HEK293T (cell line): ENCODE measurements around the gene KCNN3.

Experiments used
- CTCF ChIA-PET: fragments of 350-600 bp; formaldehyde crosslinking; extraction: SDS; loops from one replicate; lab custom pipeline; 2021; ENCODE audit warnings: antibody characterized with exemption, inconsistent platforms; lab: Yijun Ruan, JAX
- POLR2A ChIA-PET: fragments of 350-600 bp; formaldehyde crosslinking; extraction: SDS; loops from one replicate; lab custom pipeline; 2020; ENCODE audit warnings: antibody characterized with exemption, inconsistent platforms; lab: Yijun Ruan, JAX
- DNase-seq: peaks from one replicate; pipeline ENCODE4 v3.0.0; 2012; ENCODE audit warnings: mixed read lengths; ENCODE audit errors: extremely low spot score
- ARNT ChIP-seq: fragments of 450-650 bp; IDR thresholded peaks from 2 replicates; pipeline ENCODE4 v1.6.1; 2017; ENCODE audit warnings: mild to moderate bottlenecking
- BHLHE40 ChIP-seq: fragments of 450-650 bp; IDR thresholded peaks from 2 replicates; pipeline ENCODE4 v1.6.1; 2016; ENCODE audit warnings: mild to moderate bottlenecking, moderate library complexity, borderline replicate concordance
- CTBP1 ChIP-seq: fragments of 450-650 bp; IDR thresholded peaks from 2 replicates; pipeline ENCODE4 v1.6.1; 2016; ENCODE audit warnings: borderline replicate concordance
- ELF4 ChIP-seq: fragments of 450-650 bp; IDR thresholded peaks from 2 replicates; pipeline ENCODE4 v1.6.1; 2017; ENCODE audit warnings: antibody characterized with exemption
- FOXA1 ChIP-seq: fragments of 450-650 bp; IDR thresholded peaks from 2 replicates; pipeline ENCODE4 v1.6.1; 2016; ENCODE audit warnings: mild to moderate bottlenecking
- FOXK2 ChIP-seq: fragments of 450-650 bp; IDR thresholded peaks from 2 replicates; pipeline ENCODE4 v1.6.1; 2016; ENCODE audit warnings: mild to moderate bottlenecking
- FOXM1 ChIP-seq: fragments of 450-650 bp; IDR thresholded peaks from 2 replicates; pipeline ENCODE4 v1.6.1; 2017; ENCODE audit warnings: mild to moderate bottlenecking, borderline replicate concordance
- HDGF ChIP-seq: fragments of 450-650 bp; IDR thresholded peaks from 2 replicates; pipeline ENCODE4 v1.6.1; 2017; ENCODE audit warnings: antibody characterized with exemption, borderline replicate concordance
- L3MBTL2 ChIP-seq: fragments of 450-650 bp; conservative IDR thresholded peaks from 2 replicates; pipeline ENCODE4 v1.6.1; 2016; ENCODE audit warnings: mild to moderate bottlenecking
- LEF1 ChIP-seq: fragments of 450-650 bp; IDR thresholded peaks from 2 replicates; pipeline ENCODE4 v1.6.1; 2017; ENCODE audit warnings: mild to moderate bottlenecking, borderline replicate concordance
- NFRKB ChIP-seq: fragments of 450-650 bp; IDR thresholded peaks from 2 replicates; pipeline ENCODE4 v1.6.1; 2016; ENCODE audit warnings: mild to moderate bottlenecking, moderate library complexity
- PKNOX1 ChIP-seq: fragments of 450-650 bp; IDR thresholded peaks from 2 replicates; pipeline ENCODE4 v1.6.1; 2016
- SP1 ChIP-seq: fragments of 450-650 bp; IDR thresholded peaks from 2 replicates; pipeline ENCODE4 v1.6.1; 2017
- SUZ12 ChIP-seq: fragments of 450-650 bp; IDR thresholded peaks from 2 replicates; pipeline ENCODE4 v1.6.1; 2016; ENCODE audit warnings: mild to moderate bottlenecking
- TARDBP ChIP-seq: fragments of 450-650 bp; IDR thresholded peaks from 2 replicates; pipeline ENCODE4 v1.6.1; 2016
- ZNF384 ChIP-seq: fragments of 450-650 bp; IDR thresholded peaks from 2 replicates; pipeline ENCODE4 v1.6.1; 2016

Gene KCNN3

GRCh38 chr1:154846565-154847442, 23.3 kb downstream of the KCNN3 start:
- CTCF ChIA-PET: no interaction called here
- DNase-seq: no peak
- POLR2A ChIA-PET: no interaction called here
- no peak for TF ChIP-seq SUZ12
- no peak for TF ChIP-seq ZNF384
- no peak for TF ChIP-seq HDGF
- no peak for TF ChIP-seq BHLHE40
- TF ChIP-seq PKNOX1: no peak
- no peak for TF ChIP-seq SP1
- TF ChIP-seq TARDBP: no peak
- TF ChIP-seq ARNT: no peak
- TF ChIP-seq FOXM1: no peak
- no peak for TF ChIP-seq NFRKB
- no peak for TF ChIP-seq L3MBTL2
- no peak for TF ChIP-seq FOXA1
- no peak for TF ChIP-seq FOXK2

DNA sequence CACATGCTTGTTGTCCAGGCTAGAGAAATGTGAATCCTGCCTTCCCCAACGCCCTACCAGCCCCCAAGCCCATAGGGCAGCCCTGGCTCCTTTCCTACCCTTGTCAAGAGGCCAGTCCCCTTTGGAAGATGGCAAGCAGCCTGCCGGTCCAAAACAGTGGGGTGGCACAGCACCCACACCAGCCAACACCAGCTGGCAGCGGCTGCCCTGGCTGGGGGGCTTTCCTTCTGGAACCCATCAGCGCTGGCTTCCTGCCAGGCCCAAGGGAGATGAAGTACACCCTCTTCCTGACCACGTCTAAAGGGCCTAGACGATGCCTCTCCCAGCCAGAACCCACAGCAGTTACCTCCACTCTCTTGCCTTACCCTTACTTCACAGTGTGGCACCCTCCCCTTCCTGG, 24.2 kb downstream of the KCNN3 start:
- TF ChIP-seq SP1 (no peak), LEF1 (no peak), TARDBP (no peak), NFRKB (no peak), ELF4 (no peak), HDGF (no peak), ZNF384 (no peak), FOXK2 (no peak), BHLHE40 (no peak), L3MBTL2 (no peak), FOXA1 (no peak), PKNOX1 (no peak), SUZ12 (no peak), CTBP1 (no peak), FOXM1 (no peak), ARNT (no peak)
- DNase-seq: no peak
- CTCF ChIA-PET: no interaction called here
- POLR2A ChIA-PET: no interaction called here

DNA sequence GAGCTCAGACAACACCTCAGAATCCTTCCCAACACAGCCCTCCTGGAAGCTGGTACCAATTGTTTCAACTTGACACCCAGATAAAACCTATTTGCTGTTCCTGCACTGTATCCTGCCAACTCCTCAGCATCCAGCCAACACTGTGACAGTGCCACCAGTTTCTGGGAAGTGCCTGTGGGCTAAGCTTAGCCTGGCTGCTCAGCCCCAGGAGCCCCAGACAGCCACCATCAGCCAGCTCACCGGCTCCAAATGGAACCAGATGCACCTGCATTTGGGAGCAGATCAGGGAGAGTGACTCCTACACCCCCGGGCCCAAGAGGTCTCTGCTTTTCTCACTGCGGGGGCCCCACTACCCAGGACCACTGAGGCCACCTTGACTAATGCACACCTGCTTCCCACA, 24.9 kb downstream of the KCNN3 start:
- ChIA-PET CTCF (interaction anchor here (0.6 to 0.7 kb wide), 2 partner anchors 25 to 729 kb away, joined by 4 to 6 read pairs; no protein-coding TSS in a partner anchor), POLR2A (no interaction called here)

DNA sequence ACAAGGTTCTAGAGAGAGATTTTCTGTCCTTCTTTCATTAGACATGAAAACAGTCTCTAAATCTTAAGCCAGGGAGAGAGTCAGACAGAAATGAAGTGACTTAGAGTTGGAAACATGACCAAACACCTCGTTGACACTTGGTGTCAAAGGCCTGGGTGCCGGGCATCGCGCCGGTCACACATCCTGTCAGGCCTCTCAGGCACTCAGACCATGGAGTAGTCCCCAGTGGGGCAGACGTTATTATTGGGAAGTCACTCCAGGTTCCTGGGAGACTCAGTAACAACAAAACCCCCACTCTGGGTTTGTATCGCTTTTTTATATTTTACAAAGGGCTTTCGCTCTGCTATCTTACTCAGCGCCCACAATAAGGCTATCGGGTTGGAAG, 25.8 kb downstream of the KCNN3 start:
- TF ChIP-seq NFRKB (no peak), TARDBP (no peak), SUZ12 (no peak), ARNT (no peak), FOXK2 (no peak), FOXM1 (no peak), HDGF (no peak), ELF4 (no peak), BHLHE40 (no peak), LEF1 (no peak), SP1 (no peak), PKNOX1 (no peak), CTBP1 (no peak)

More for the DNA sequence above, 24.9 kb downstream of the KCNN3 start:
- DNase-seq: no peak
- TF ChIP-seq BHLHE40 (no peak), PKNOX1 (no peak), ZNF384 (no peak), FOXK2 (no peak), ELF4 (no peak), HDGF (no peak), SUZ12 (no peak), CTBP1 (no peak), L3MBTL2 (no peak), TARDBP (no peak), LEF1 (no peak), FOXA1 (no peak), ARNT (no peak), NFRKB (no peak)

DNA sequence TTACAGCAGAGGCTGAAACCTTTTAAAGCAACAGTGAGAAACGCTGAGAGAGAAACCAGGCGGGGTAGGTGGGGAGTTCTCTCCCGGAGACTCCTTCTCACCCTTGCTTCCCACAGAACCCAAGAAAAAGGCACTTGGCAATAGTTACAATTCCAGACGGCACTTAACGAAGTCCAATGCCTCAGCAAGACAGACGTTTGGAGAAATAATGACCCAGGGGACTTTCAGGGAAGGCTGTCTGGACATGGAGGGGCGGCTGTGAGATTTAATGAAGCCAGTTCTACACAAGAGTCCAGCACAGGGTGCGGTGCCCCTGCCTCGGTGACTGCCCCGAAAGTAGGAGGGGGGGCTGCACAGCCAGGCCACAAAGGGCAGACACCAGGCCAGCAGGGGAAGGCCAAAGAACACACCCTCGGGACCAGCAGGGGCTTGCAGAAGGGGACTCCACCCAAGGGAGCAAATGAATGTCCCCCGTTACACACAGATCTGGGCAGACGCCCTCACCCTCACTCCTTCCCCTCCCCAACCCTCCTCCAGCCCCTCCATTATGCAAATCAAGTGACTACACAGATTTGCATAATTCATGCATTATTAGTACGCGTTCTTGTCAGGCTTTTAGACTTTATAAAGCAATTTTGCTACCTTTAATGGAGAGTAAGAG, 26.3 kb downstream of the KCNN3 start:
- DNase-seq: no peak
- TF ChIP-seq NFRKB: no peak
- TF ChIP-seq ELF4: no peak
- TF ChIP-seq PKNOX1: no peak
- TF ChIP-seq FOXM1: no peak
- no peak for TF ChIP-seq CTBP1
- no peak for TF ChIP-seq BHLHE40
- TF ChIP-seq SUZ12: no peak
- no peak for TF ChIP-seq SP1
- TF ChIP-seq LEF1: no peak
- no peak for TF ChIP-seq FOXK2
- TF ChIP-seq HDGF: no peak
- TF ChIP-seq ZNF384: no peak
- no peak for TF ChIP-seq TARDBP
- TF ChIP-seq L3MBTL2: no peak
- no peak for TF ChIP-seq FOXA1
- no peak for TF ChIP-seq ARNT
- POLR2A ChIA-PET: no interaction called here
- CTCF ChIA-PET: no interaction called here

More for the DNA sequence above, 25.8 kb downstream of the KCNN3 start:
- ChIA-PET CTCF (interaction anchor here (0.6 kb wide), 1 partner anchor 728 kb away, joined by 4 read pairs; no protein-coding TSS in a partner anchor), POLR2A (no interaction called here)
- no peak for DNase-seq
